ENCODE data around the gene ZC3H13.

ZC3H13 gene, protein sequence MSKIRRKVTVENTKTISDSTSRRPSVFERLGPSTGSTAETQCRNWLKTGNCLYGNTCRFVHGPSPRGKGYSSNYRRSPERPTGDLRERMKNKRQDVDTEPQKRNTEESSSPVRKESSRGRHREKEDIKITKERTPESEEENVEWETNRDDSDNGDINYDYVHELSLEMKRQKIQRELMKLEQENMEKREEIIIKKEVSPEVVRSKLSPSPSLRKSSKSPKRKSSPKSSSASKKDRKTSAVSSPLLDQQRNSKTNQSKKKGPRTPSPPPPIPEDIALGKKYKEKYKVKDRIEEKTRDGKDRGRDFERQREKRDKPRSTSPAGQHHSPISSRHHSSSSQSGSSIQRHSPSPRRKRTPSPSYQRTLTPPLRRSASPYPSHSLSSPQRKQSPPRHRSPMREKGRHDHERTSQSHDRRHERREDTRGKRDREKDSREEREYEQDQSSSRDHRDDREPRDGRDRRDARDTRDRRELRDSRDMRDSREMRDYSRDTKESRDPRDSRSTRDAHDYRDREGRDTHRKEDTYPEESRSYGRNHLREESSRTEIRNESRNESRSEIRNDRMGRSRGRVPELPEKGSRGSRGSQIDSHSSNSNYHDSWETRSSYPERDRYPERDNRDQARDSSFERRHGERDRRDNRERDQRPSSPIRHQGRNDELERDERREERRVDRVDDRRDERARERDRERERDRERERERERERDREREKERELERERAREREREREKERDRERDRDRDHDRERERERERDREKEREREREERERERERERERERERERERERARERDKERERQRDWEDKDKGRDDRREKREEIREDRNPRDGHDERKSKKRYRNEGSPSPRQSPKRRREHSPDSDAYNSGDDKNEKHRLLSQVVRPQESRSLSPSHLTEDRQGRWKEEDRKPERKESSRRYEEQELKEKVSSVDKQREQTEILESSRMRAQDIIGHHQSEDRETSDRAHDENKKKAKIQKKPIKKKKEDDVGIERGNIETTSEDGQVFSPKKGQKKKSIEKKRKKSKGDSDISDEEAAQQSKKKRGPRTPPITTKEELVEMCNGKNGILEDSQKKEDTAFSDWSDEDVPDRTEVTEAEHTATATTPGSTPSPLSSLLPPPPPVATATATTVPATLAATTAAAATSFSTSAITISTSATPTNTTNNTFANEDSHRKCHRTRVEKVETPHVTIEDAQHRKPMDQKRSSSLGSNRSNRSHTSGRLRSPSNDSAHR (N-terminal part only)

DNA sequence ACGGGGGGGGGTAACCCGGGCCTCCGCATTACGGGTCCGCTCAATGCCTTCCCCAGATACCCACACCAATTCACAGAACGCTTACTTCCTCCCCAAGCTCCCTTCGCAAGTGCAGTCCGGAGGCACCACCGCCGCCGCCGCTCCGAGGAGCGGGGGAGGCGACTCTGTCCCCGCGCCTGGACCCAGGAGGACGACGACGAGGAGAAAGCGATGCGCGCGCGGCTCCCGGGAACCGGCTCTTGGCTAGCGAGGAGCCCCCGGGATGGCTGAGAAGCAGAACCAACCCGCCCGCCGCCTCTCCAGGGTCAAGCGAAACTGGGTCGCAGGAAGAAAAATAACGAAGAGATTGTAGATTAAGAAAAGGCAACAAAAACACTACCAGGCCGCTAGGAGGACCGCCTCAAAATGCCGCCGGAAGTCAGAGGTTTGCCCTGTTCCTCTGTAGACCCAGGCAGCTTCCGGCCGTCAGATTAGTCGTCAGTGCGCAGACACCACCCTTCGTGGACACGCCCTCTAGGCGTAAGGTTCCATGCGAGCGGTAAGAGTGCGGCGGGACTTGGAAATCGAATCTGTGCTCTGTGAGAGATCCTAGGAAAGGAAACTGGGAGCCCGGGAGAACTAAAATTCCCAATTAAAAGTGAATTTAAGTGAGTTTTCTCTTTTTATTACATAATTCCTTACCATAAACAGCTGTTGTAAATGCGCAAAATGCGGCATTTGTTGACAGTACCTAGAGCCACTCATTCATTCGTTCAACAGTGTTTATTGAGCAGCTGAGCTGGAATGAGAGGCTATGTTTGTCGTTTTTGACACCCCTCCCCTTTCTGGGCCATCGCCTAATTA, at the start of gene ZC3H13:
ZC3H13 (minus strand) TSS at position 428 of the 843 bp plus-strand sequence. CDS start 7,239 bp downstream, outside the sequence.
- peak; percentile 97 for DNase-seq (ENCODE audit: low spot score)

DNA sequence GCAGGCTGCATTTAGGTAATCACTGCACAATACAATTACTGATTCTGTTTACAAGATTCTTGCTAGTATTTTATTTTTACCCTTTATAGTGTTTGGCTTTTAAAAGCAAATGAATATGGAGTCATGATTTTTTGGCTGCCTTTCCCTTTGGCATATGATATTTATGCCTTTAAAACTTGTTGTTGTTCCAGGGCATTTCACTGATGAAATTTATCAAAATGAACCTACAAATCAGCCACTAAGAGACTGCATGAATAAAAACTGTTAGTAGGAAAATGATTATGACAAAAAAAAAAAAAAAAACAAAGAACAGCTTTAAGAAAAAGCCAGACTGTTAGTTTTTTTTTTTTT, 49.7 kb upstream of the ZC3H13 start:
- DNase-seq (ENCODE audit: low spot score): no peak

DNA sequence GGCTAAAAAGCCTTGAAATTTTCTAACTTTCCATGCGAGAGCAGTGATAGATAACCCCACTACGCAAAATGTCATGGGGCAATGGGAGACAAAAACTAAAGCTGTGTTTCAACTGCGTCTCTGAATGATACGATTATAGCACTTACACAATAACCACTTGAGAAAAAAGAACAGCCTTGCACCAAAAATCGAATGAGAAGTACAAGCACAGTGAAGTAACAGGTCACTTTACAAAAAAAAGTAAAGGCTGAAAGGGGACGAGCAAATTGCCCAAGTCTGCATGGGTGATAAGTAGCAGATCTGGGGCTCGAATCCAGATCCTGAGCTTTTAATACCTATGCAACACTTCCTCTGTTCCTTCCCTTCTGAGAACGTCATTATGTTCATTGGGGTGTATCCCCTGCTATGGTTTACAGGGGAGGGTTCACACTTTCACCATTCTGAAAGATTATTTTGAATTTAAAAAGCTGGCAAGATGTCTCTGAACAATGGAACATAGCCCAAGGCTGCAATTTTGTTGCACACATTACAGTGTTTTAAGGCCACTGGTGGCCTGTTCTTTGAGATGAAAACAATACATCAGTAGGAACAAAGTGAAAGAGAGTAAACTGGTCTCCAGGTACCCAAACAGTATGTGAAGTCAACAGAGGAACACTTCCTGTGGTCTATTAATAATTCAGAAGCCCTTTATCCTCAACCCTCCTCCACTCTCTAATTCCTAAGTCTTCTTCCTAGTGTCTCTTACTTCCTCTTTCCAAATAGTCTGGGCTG, 49.1 kb upstream of the ZC3H13 start:
- peak; percentile 42 for DNase-seq (ENCODE audit: low spot score)

DNA sequence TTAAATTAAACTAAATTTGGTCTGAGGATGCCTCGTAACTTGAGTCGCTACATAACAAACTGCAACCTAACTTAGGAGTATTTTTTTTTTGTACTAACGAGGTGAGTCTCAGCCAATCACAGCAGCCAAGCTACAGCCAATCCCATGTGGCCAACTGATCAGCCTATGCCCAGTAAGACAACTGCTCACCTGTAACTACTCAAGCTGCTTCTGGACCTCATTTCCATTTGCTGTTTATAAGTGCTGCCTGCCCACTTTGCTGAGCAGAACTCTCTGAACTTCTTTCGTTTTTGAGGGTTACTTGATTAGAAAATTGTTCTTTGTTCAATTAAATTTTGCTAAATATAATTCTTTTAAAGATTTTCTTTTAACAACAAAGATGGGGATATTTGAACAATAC, 48.5 kb upstream of the ZC3H13 start:
- DNase-seq (ENCODE audit: low spot score): no peak

DNA sequence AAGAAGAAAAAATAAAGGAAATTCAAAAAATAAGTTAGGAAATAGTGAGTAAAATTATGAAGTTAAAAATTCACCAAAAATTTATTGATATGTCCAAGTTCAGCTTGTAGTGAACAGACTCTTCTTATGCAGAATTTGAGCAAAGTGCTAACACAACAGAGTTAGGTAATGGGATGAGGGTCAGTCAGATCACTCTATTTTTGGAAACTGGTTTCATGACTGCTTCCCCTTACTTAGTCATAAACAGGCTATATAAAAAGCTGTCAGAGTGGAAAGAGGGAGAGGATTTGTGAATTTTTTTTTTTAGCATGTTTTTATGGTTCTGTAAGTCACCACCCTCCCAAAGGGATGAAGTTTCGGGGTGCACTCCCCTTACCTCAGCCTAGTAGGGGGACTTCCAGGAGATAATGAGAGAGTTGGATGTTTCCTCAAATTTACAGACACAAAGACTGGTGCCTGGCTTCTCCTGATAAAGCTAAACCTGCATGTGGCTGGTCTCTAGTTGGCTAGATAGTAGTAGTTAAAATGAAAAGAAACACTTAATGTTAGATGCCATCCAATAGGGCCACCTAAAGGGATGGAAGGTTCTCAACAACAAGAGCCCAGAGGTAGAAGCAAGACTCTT, 47.8 kb upstream of the ZC3H13 start:
- no peak for DNase-seq (ENCODE audit: low spot score)

DNA sequence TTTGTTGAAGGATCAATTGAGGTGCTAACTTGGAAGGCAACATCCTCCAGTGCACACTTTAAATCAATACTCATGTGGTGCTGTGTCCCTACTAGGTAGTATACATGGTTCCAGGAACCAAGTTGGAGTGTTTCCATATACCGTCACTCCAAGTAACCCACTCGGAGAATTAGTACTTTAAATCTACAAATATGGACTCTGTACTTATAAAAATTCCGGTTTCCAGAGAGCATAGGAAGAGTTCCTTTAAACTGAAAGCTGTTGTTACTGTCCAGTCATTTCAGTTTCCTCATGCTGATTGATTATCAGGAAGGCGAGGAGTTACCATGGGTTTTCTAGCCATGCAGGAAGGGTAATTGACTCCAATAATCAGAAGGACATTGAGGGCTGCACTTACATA, 45.1 kb upstream of the ZC3H13 start:
- DNase-seq (ENCODE audit: low spot score): no peak

DNA sequence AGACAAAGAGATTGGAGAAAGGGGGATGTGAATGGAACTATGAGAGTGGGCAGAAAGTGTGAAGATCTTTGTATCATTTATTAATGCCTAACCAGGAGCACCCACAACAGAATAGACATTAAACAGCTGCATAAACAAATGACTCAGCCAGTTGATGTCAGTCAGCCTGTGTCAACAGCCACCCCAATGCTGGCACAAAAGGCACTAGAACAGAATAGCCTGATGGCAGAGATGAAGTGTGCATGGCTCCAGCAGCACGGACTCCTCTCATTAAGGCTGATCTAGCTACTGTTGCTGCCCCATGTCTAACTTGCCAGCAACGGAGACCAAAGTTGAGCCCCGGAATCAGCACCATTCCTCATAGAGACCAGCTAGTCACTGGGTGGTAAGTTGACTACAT, 44.5 kb upstream of the ZC3H13 start:
- peak; percentile 86 for DNase-seq (ENCODE audit: low spot score)

DNA sequence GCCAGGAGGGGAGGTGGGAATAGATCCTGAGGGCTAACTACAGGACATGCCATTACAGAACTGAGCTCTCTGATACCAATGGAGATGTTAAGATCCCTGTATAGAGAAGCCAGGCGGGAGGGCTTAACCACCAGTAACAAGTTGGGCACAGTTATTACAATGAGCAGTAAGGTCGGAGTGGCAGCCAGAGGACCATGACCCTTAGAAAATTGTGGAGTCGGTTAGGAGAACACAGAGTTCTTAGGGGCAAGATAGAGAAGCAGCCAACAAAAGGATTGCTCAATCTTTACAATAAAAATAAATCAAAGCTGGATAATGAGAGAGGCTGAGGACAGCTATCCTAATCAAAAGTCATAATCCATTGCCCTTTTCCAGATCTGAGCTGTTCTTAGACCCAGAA, 41.9 kb upstream of the ZC3H13 start:
- no peak for DNase-seq (ENCODE audit: low spot score)

DNA sequence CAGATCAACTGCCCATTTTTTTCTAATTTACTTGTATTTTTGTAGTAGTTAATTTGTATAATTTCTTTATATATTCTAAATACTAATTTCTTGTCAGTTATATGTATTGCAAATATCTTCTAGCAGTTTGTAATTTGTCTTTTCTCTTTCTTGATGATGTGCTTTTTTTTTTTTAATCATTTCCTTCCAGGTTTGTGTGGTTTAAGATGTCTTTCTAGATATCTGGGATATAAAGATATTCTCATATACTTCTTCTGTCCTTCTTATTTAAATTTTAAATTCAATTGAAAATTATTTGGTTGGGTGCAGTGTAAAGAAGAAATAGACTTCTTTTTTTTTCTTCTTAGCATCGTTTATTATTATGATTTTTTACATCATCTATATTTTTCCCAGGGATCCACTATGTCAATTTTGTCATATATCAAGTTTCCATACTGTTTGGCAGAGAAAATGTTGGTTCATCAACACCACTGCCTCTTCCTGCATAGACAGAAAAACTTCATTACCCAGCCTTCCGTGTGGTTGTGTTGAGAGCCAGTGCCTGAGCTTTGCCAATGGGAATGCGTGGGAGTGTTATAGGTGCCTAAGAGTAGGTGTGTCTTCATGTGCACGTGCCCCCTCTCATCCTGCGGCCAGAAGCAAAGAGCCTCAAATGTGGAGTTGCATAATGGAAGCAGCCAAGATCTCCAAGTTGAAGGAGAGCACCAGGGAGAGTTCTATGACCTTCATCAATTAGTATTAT, 36.4 kb upstream of the ZC3H13 start:
- no peak for DNase-seq (ENCODE audit: low spot score)

DNA sequence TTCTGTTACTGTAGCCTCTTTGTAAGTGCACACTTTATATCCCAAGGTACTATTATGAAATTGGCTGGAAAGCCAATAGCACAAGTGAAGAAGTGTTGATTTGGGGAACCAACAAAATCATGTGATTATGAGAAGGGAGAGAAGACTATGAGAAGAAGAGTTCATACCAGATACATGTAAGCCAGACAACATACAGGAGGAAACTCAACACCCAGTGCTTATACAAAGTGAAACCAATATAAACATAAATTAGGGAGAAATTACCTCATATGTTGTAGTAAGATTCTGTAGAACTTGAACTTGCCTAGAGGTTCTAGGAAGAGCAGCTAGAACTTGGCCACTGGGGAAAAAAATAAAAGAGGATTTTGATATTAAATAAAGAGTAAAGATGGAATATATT, 34.9 kb upstream of the ZC3H13 start:
- no peak for DNase-seq (ENCODE audit: low spot score)

DNA sequence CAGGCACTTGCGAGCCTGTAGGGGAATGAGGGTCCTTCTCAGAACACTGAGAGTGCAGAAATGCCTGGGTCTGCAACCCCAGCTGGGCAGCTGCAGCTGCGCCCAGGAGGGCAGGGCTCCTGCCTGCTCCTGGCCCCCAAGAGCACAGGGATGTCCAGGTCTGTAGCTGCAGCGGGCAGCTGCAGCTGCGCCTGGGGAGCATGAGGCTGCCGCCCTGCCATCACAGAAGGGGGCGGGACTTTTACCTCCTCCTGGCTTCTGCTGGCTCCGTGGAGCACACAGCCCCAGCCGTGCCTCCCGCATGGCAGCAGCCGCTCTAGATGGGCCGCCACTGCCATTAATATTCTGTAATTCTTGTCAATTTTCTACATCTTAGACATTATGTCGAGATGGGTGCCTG, 34.4 kb upstream of the ZC3H13 start:
- no peak for DNase-seq (ENCODE audit: low spot score)

DNA sequence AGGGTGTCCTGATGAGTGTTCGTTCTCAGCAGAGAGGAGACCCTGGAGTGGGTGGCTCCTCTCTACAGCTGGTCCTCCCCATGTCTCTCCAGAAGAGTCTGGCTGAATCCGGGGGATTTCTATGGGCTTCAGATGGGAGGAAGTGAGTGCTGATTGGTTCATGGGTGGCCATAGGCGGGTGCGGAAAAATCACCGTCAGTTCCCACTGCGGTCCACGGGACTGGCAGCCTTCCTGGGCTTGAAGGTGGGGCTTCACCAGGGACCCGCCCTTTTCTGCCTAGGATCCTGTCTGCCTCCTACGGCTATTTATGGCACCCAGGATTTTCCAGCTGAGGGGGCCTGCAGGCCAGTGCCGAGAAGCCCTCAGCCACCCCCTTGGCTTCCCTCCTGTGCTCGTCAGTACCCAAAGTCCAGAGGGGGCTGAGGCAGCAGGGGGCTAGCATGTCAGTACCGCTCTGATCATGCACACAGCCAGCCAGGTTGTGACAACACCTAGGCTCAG, 33.9 kb upstream of the ZC3H13 start:
- no peak for DNase-seq (ENCODE audit: low spot score)

DNA sequence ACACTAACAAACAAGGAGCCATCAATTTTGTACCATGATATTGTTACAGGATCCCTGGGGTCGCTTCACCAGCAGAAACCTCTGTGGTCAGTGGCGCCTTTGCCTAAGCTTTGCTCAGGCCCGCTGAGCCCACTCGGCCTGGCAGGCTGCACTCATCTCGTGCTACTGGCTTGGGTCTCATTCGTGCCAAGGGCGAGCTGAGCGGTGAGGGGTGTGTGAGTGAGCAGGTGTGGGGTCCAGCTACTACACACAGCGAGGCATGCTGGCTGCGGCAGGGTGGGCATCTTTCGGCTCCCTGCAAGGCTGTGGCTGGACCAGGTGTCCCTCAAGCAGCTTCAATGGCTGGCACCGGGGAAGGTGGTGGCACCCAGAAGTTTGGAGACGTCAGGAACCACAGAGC, 33.2 kb upstream of the ZC3H13 start:
- no peak for DNase-seq (ENCODE audit: low spot score)

DNA sequence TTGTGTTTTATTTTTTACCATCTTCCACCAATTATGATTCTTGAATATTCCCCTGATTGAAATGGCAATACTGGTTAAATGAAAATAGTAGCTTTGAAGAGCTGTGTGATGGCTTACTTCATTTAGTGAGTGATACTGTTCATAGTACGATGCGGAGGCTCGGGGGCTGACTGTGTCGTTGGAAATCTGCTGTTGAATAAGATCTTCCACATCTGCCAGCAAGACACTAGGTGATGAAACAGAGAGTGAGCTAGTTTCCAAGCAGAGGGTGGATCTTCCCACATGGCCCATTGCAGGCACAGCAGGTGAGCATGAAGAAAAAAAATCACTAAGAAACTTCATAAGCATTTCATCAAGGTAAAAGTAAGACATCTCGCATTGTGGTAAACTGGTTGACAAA, 29.8 kb upstream of the ZC3H13 start:
- DNase-seq (ENCODE audit: low spot score): no peak

DNA sequence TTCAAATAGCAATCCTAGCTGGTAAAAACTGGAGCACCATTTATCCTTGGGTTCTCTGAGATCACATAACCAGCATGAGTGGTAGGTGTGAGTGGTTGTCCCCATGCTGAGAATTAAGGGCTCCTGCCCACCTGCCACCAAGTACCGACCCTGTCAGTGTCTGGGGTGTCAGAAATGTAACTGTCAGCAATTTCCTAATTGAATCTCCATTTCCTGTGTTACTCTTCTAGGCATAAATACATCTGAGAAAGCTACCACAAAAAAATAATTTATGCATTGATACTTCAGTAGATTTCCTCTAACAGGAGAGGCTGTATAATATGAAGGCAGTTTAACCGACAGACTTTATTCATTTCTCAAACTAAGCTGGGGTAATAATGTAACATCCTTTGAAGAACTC, 27.2 kb upstream of the ZC3H13 start:
- no peak for DNase-seq (ENCODE audit: low spot score)

DNA sequence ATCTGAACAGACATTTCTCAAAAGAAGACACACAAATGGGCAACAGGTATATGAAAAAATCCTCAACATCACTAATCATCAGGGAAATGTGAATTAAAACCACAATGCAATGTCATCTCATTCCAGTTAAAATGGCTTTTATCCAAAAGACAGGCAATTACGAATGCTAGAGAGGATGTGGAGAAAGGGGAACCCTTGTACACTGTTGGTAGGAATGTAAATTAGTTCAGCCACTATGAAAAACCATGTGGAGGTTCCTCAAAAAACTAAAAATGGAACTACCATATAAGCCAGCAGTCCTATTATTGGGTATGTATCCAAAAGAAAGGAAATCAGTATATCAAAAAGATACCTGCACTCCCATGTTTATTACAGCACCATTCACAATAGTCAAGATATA, 24.7 kb upstream of the ZC3H13 start:
- DNase-seq (ENCODE audit: low spot score): no peak

DNA sequence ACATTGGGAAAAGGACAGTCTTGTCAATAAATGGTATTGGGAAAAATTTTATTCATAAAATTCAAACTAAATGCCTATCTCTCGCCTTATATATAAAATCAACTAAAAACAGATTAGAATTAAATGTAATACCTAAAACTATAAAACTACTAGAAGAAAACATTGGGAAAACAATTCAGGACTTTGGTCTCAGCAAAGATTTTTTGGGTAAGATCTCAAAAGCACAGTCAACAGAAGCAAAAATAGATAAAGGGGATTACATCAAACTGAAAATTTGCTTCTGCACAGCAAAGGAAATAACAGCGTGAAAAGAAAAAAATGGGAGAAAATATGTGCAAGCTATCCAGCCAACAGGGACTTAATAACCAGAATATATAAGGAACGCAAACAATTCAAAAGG, 24.3 kb upstream of the ZC3H13 start:
- no peak for DNase-seq (ENCODE audit: low spot score)

DNA sequence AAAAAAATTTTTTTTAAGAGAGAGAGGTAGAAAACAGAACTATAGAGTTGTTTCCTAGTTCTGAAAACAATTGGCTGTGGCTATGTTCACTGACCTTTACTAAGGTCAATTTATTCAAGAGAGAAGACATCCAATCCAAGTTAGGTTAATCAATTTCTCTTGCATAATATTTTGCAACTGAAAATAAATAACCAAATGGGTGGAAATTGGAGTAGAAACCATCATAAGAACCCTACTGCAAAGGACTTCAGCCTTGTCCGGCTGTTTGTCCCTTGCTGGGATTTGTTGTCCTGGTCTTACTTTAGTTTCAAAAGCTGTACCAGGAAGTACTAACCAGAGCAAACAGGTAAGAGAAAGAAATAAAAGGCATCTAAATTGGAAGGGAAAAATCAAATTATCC, 23.3 kb upstream of the ZC3H13 start:
- DNase-seq (ENCODE audit: low spot score): no peak

DNA sequence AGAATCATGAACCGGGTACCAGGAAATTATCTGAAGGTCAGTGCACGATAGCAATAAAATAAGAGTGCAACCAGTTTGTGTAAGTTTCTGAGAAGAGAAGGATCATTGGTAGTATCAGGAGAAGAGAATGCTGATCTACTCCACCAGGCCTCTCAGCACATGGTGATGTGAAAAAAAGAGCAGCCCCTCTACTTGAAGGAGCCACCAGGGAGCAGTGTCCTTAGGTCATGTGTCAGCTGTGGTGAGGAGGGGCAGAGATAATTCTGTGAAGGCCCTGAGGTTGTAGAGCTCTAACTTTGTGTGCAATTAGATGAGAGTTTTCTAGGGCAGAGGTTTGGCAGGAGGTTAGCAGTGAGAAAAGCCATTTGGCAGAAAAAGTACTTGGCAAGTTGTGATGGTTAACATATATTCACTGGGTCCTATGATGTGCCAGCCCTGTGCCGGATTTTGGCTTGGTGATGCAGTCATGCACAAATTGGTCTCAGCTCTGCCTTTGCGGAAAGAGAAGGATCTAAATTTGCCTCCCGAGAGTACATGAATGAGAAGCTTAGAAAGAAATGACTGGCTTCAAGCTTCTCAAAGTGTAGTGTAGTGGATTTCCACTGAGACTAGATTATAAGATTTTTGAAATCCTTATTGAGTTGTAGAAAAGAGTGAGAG, 19.2 kb upstream of the ZC3H13 start:
- no peak for DNase-seq (ENCODE audit: low spot score)
